Measurements from ENCODE around the gene NUDCD2. TPM values are rescaled to one million over a fixed set of nuclear protein-coding genes. Genes with fewer than 3 reads are reported as not detected.

The NUDCD2 gene, protein sequence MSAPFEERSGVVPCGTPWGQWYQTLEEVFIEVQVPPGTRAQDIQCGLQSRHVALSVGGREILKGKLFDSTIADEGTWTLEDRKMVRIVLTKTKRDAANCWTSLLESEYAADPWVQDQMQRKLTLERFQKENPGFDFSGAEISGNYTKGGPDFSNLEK
- 5.9 and 6.2 TPM in 2 replicates for total RNA-seq

GRCh38 chr5:163459819-163460561, at the start of gene NUDCD2:
Gene NUDCD2, minus strand, starts transcription at chr5:163460102. Its CDS starts 52 bp downstream, at chr5:163460050.

GRCh38 chr5:163505368-163506094, 45.6 kb upstream of the NUDCD2 start, which contains the start of gene MAT2B:
Gene MAT2B, plus strand, starts transcription at chr5:163505619. Its CDS starts 68 bp downstream, at chr5:163505687.

GRCh38 chr5:163460562-163461171, 765 bp upstream of the NUDCD2 start, which contains the start of gene HMMR:
Gene HMMR, plus strand, starts transcription at chr5:163460632. Its CDS starts 61 bp downstream, at chr5:163460693.

GRCh38 chr5:163437309-163438182, 22.4 kb downstream of the NUDCD2 start, which contains the start of gene CCNG1:
Gene CCNG1, plus strand, starts transcription at chr5:163437595. Its CDS starts 1,662 bp downstream, at chr5:163439257.

Small RNAs within 50 kb of the gene (small RNA-seq; reads per million reads assigned to genes)
- not detected for gene AC008723.1

Other genes with a start within 250 kb of the NUDCD2 start
- 464 and 472 TPM in 2 replicates for gene CCNG1, start 22.5 kb downstream of the NUDCD2 start, total RNA-seq
- 11.8 and 21.0 TPM in 2 replicates for gene HMMR, start 530 bp upstream of the NUDCD2 start, total RNA-seq
- 82.3 and 105 TPM in 2 replicates for gene MAT2B, start 45.5 kb upstream of the NUDCD2 start, total RNA-seq